Progenitor cell of endocrine pancreas (in vitro differentiated cells): ENCODE data around the gene GRIK3. TPM values are rescaled to one million over a fixed set of nuclear protein-coding genes. Genes with fewer than 3 reads are reported as not detected.

ENCODE experiments used
- DNase-seq: peaks from one replicate; pipeline ENCODE4 v3.0.0; 2021; ENCODE audit warnings: low spot score; ENCODE audit not compliant: unreplicated experiment
- H3K27ac Mint-ChIP-seq: 2 replicates; pipeline ENCODE4 v1.8.0; 2021; ENCODE audit warnings: mild to moderate bottlenecking, moderate library complexity, mixed read lengths
- H3K27me3 Mint-ChIP-seq: 2 replicates; pipeline ENCODE4 v1.8.0; 2021; ENCODE audit warnings: mixed read lengths
- H3K36me3 Mint-ChIP-seq: 2 replicates; pipeline ENCODE4 v1.8.0; 2022; ENCODE audit warnings: mixed read lengths; ENCODE audit not compliant: insufficient read depth
- H3K4me1 Mint-ChIP-seq: 2 replicates; pipeline ENCODE4 v1.8.0; 2021; ENCODE audit warnings: low read depth, mixed read lengths
- H3K4me3 Mint-ChIP-seq: 2 replicates; pipeline ENCODE4 v1.8.0; 2021; ENCODE audit warnings: low read depth, mild to moderate bottlenecking, moderate library complexity, mixed read lengths
- H3K9me3 Mint-ChIP-seq: 2 replicates; pipeline ENCODE4 v1.8.0; 2021; ENCODE audit warnings: low read depth, mixed read lengths
- total RNA-seq: library from RNA; stranded (reverse); gene quantifications from 2 replicates; pipeline ENCODE4 v1.2.1, GENCODE V29; 2021
- TF ChIP-seq, protein P1 (sequence below): fragments of 200-600 bp; sonication (generic); IDR thresholded peaks from one replicate; pipeline ENCODE4 v1.5.0; 2021; ENCODE audit warnings: antibody characterized with exemption, mild to moderate bottlenecking; ENCODE audit not compliant: unreplicated experiment

The GRIK3 gene
- total RNA-seq, 1 donor from 2014 or later = 0.41 TPM

DNA sequence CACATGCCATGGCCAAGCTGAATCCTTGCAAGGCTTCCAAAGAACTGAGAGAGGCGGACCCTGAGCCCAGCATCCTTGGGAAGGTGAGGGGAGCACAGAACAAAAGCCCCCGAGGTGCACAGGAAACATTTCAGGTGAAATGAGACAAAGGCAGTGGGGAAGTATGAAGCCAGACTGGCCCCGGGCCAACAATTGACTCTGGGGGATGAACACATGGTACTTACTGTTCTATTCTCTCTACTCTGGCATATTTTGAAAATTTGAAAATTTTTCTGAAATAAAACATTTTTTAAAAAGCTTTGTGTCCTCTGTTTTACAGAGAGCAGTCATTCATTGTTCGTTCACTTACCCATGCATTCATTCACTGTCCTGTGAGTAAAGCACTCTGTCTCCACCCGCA is 77.7 kb downstream of the GRIK3 start:
- H3K27ac Mint-ChIP-seq = no peak overlapping the region
- DNase-seq = no peak
- no peaks in the 10 kb centered on the region for H3K36me3 Mint-ChIP-seq

DNA sequence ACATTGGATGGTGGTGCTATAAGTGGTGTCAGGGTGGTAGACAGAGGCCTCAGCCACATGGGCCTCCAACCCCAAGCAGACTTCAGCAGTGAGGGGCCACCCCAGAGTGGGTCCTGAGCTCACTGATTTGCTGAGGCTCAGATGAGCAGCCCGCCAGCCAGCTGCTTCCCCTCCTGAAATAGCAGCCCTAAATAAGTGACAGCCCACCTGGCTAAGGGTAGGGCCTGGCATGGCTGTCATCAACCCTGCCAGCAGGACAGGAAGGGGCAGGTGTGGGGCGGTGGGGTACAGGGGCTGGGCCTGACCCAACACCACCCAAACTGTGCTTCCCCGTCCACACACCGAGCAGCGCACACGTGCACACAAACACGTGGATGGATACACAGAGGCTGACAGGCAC is 79.3 kb downstream of the GRIK3 start:
- Mint-ChIP-seq H3K27ac (no peak overlapping the region), H3K27me3 (peaks cover 10% of the 10 kb centered on the region), H3K9me3 (no peaks in the 10 kb centered on the region)

More for the DNA sequence above, 77.7 kb downstream of the GRIK3 start:
- TF ChIP-seq, protein P1, sequence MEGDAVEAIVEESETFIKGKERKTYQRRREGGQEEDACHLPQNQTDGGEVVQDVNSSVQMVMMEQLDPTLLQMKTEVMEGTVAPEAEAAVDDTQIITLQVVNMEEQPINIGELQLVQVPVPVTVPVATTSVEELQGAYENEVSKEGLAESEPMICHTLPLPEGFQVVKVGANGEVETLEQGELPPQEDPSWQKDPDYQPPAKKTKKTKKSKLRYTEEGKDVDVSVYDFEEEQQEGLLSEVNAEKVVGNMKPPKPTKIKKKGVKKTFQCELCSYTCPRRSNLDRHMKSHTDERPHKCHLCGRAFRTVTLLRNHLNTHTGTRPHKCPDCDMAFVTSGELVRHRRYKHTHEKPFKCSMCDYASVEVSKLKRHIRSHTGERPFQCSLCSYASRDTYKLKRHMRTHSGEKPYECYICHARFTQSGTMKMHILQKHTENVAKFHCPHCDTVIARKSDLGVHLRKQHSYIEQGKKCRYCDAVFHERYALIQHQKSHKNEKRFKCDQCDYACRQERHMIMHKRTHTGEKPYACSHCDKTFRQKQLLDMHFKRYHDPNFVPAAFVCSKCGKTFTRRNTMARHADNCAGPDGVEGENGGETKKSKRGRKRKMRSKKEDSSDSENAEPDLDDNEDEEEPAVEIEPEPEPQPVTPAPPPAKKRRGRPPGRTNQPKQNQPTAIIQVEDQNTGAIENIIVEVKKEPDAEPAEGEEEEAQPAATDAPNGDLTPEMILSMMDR = no peak
- Mint-ChIP-seq H3K4me1 (no peaks in the 10 kb centered on the region), H3K4me3 (no peak overlapping the region), H3K9me3 (no peaks in the 10 kb centered on the region), H3K27me3 (peaks cover 10% of the 10 kb centered on the region)

DNA sequence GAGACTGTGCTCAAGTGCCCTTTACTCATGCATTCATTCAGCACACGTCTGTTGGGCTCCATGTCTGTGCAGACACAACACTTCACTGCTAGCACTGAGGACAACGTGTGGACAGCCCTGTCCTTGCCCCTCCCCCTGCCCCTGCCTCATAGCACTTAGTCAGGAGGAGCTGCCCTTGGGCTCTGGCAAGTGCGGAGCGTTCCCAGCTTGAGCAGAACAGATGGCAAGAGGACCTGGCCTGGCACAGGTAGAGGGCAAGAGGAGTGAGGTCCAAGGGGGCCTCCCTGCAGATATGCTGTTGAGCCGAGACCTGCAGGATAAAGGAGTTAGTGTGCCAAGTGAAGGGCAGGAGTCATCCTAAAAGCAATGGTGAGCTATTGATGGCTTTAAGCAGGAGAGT is 81.3 kb downstream of the GRIK3 start:
- peaks cover 5% of the 10 kb centered on the region for H3K4me1 Mint-ChIP-seq
- H3K36me3 Mint-ChIP-seq = no peaks in the 10 kb centered on the region
- H3K27me3 Mint-ChIP-seq = peaks cover 12% of the 10 kb centered on the region
- H3K9me3 Mint-ChIP-seq = no peaks in the 10 kb centered on the region
- DNase-seq = no peak
- H3K27ac Mint-ChIP-seq = no peak overlapping the region
- H3K4me3 Mint-ChIP-seq = no peak overlapping the region
- TF ChIP-seq, protein P1 = no peak

More for the DNA sequence above, 79.3 kb downstream of the GRIK3 start:
- no peak for DNase-seq
- no peak overlapping the region for H3K4me3 Mint-ChIP-seq
- peaks cover 5% of the 10 kb centered on the region for H3K4me1 Mint-ChIP-seq
- TF ChIP-seq, protein P1 = no peak
- H3K36me3 Mint-ChIP-seq = no peaks in the 10 kb centered on the region

DNA sequence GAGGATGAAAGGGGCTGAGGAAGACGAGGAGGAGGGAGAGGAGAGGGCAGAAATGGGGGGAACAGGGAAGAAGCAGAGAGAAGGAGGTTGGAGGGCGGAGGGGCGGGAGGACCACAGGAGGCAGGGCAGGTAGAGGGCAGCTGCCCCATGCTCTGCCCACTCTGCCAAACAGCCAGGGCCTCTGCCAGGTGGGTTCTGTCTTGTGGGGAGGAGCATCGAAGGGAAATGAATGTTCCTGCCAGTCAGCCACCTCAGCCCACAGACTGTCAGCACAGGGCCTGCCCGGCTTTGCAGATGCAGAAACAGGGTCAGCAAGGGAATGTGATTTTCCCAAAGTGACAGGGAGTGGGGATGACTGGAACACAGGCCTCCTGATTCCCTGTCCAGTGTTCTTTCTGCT is 82.6 kb downstream of the GRIK3 start:
- H3K27me3 Mint-ChIP-seq = peaks cover 23% of the 10 kb centered on the region
- H3K4me3 Mint-ChIP-seq = no peak overlapping the region
- TF ChIP-seq, protein P1 = no peak
- peaks cover 5% of the 10 kb centered on the region for H3K4me1 Mint-ChIP-seq
- H3K9me3 Mint-ChIP-seq = no peaks in the 10 kb centered on the region
- no peak overlapping the region for H3K27ac Mint-ChIP-seq
- no peak for DNase-seq
- no peaks in the 10 kb centered on the region for H3K36me3 Mint-ChIP-seq

DNA sequence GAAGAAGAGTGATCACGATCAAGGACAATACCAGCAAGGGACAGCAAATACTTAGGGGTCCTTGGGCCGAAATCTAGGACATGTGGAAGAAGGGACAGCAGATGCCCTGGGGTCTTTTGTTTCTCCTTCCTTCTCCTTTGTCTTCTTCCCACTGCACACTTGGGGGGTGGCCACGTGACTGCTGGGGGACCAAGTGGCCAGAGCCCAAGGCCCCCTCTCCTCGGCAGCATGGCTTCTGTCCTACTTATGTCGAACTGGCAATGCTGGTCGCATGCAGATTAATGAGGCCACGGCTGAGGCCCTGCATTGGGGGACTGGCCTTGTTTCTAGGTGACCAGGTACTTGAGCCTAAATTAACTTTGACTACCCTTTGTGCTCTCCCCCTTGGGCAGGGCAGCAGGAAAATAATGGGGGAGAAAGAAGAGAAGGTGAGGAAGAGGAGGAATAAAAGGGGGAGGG is 83.0 kb downstream of the GRIK3 start:
- no peak overlapping the region for H3K27ac Mint-ChIP-seq

More for the DNA sequence above, 83.0 kb downstream of the GRIK3 start:
- H3K4me1 Mint-ChIP-seq = peaks cover 5% of the 10 kb centered on the region
- no peak for DNase-seq
- H3K9me3 Mint-ChIP-seq = no peaks in the 10 kb centered on the region
- peaks cover 25% of the 10 kb centered on the region for H3K27me3 Mint-ChIP-seq
- no peaks in the 10 kb centered on the region for H3K36me3 Mint-ChIP-seq
- TF ChIP-seq, protein P1 = no peak
- no peak overlapping the region for H3K4me3 Mint-ChIP-seq
